GM10248 (cell line): ENCODE measurements around the gene ZIC4.

Experiments used
- CTCF ChIA-PET: fragments of 300-600 bp; sonication (Branson Sonifier 250); formaldehyde crosslinking; extraction: SDS; loops from one replicate; lab custom pipeline; 2021; ENCODE audit warnings: antibody characterized with exemption; lab: Yijun Ruan, JAX
- POLR2A ChIA-PET: fragments of 350-650 bp; sonication (Branson Sonifier 250); formaldehyde crosslinking; extraction: SDS; loops from one replicate; lab custom pipeline; 2020; ENCODE audit warnings: antibody characterized with exemption; lab: Yijun Ruan, JAX
- DNase-seq: peaks from one replicate; pipeline ENCODE4 v3.0.0; 2012; ENCODE audit errors: extremely low spot score
- CTCF ChIP-seq: IDR thresholded peaks from 2 replicates; pipeline ENCODE4 v1.5.1; 2012; ENCODE audit warnings: mild to moderate bottlenecking, low read depth; ENCODE audit errors: extremely low read depth, missing control alignments, control extremely low read depth

ZIC4 gene

GRCh38 chr3:147402159-147402558, 4.2 kb downstream of the ZIC4 start:
- ChIA-PET POLR2A (no interaction called here), CTCF (interaction anchor here (1.3 kb wide), 1 partner anchor 9 kb away, joined by 3 read pairs; no protein-coding TSS in a partner anchor)
- DNase-seq = no peak
- TF ChIP-seq CTCF = no peak

GRCh38 chr3:147401421-147401820, 4.9 kb downstream of the ZIC4 start:
- ChIA-PET POLR2A (no interaction called here), CTCF (no interaction called here)
- no peak for DNase-seq
- no peak for TF ChIP-seq CTCF

- no peak for TF ChIP-seq CTCF
- ChIA-PET POLR2A (no interaction called here), CTCF (no interaction called here)
- no peak for DNase-seq
Observed at GRCh38 chr3:147400999-147401398, 5.3 kb downstream of the ZIC4 start.

GRCh38 chr3:147400111-147400510, 6.2 kb downstream of the ZIC4 start:
- no peak for DNase-seq
- ChIA-PET POLR2A (no interaction called here), CTCF (interaction anchor here (1.2 kb wide), 1 partner anchor 17 kb away, joined by 3 read pairs; no protein-coding TSS in a partner anchor)
- TF ChIP-seq CTCF = no peak

GRCh38 chr3:147398813-147399534, 7.4 kb downstream of the ZIC4 start:
- DNase-seq = no peak
- ChIA-PET CTCF (interaction anchor here (1.2 kb wide), 1 partner anchor 16 kb away, joined by 3 read pairs; no protein-coding TSS in a partner anchor), POLR2A (no interaction called here)
- TF ChIP-seq CTCF = no peak

- ChIA-PET POLR2A (no interaction called here), CTCF (no interaction called here)
- no peak for TF ChIP-seq CTCF
- DNase-seq = no peak
Observed at GRCh38 chr3:147397875-147398812, 8.2 kb downstream of the ZIC4 start.
